ENCODE data around the gene OOSP2.

Gene OOSP2

GRCh38 chr11:60078745-60079144 lies 38.5 kb downstream of the OOSP2 start:
- DNase-seq (ENCODE audit: low read depth, low spot score), result no peak

GRCh38 chr11:60080535-60080934 lies 40.3 kb downstream of the OOSP2 start:
- DNase-seq (ENCODE audit: low read depth, low spot score), result no peak

- no peak for DNase-seq (ENCODE audit: low read depth, low spot score)
These were observed 44.5 kb downstream of the OOSP2 start for GRCh38 chr11:60084631-60085273.

GRCh38 chr11:60085909-60086308 lies 45.7 kb downstream of the OOSP2 start:
- DNase-seq (ENCODE audit: low read depth, low spot score), result no peak

GRCh38 chr11:60087239-60087638 lies 47.0 kb downstream of the OOSP2 start:
- no peak for DNase-seq (ENCODE audit: low read depth, low spot score)

- no peak for DNase-seq (ENCODE audit: low read depth, low spot score)
These were observed 48.2 kb downstream of the OOSP2 start, which contains the start of gene MS4A2 for GRCh38 chr11:60088364-60088763. MS4A2 (plus strand) TSS chr11:60088664; CDS start chr11:60088766, 102 bp downstream.

- no peak for DNase-seq (ENCODE audit: low read depth, low spot score)
These were observed 55.4 kb downstream of the OOSP2 start for GRCh38 chr11:60095477-60096120.

- DNase-seq (ENCODE audit: low read depth, low spot score), result no peak
These were observed 57.0 kb downstream of the OOSP2 start for GRCh38 chr11:60097189-60097588.

All from brain pericyte (primary cell).